GM12873 (cell line): Measurements from ENCODE around the gene C1orf159.

ENCODE experiments used
- TF ChIP-seq, protein P1 (sequence below): IDR thresholded peaks from 2 replicates; pipeline ENCODE4 v1.5.1; 2012; ENCODE audit warnings: low read depth, mild to moderate bottlenecking, moderate library complexity, low read length, control low read depth; ENCODE audit not compliant: insufficient read depth; ENCODE audit errors: missing control alignments

Gene C1orf159

DNA sequence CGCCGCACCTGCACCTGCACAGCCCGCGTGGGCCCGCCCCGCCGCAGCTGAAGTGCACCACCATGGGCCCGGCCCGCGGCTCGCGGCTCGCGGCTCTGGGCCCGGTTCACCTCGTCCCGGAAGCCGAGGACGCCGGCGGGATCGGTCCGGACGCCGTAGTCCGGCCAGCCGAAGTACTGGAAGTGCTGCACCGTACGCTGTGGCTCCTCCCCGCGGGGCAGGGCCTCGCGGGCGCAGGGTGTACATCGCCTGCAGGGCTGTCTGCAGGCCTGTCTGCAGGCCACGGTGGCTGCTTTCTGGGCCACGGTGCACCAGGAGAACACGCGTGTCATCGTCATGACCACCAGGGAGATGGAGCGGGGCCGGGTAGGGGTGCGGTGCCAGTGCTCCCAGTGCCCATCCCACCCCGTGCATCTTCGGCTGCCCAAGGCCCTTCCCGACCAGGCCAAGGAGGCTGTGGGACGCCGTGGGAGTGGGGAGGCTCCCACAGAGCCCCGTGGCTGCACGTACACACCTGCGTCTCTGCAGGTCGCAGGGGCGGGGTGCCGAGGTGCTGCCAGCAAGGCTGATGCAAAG is 48.5 kb downstream of the C1orf159 start:
- TF ChIP-seq, protein P1, sequence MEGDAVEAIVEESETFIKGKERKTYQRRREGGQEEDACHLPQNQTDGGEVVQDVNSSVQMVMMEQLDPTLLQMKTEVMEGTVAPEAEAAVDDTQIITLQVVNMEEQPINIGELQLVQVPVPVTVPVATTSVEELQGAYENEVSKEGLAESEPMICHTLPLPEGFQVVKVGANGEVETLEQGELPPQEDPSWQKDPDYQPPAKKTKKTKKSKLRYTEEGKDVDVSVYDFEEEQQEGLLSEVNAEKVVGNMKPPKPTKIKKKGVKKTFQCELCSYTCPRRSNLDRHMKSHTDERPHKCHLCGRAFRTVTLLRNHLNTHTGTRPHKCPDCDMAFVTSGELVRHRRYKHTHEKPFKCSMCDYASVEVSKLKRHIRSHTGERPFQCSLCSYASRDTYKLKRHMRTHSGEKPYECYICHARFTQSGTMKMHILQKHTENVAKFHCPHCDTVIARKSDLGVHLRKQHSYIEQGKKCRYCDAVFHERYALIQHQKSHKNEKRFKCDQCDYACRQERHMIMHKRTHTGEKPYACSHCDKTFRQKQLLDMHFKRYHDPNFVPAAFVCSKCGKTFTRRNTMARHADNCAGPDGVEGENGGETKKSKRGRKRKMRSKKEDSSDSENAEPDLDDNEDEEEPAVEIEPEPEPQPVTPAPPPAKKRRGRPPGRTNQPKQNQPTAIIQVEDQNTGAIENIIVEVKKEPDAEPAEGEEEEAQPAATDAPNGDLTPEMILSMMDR = no peak

DNA sequence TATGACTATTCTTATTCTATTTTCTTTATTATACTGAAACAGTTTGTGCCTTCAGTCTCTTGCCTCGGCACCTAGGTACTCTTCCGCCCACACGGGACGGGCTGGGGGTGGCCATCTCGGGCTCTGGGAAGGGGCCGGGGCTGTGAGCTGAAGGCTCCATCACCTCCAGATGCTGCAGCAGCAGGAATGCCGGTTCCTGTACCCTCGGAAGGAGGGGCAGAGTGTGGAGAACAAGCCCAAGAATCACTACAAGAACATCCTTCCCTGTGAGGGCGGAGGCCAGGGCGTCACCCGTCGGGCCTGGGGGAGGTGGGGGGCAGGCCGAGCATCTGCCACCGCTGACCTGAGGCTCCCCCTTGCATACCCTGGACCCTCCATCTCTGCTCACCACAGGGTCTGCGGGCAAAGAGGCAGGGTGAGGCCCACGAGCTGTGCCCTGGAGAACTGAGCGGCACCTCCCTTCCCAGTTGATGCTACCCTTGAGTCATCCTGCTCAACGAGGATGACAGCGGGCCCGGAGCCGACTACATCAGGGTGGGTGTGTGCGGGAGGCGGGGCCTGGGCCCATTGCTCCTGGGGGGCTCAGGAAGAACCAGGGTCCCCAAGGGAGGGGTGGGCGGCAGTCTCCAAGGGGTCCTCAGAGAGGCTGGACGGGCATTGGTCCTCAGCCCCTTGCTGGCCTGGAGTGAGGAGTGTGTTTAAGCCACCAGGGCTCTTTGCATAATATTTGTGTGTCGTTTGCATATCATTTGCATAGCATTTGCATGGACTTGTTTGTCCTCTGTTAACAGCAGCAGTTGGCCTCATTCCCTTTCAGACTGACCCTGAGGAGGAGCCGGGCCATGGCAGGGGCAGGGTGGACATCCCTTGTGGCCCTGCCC is 49.2 kb downstream of the C1orf159 start:
- TF ChIP-seq, protein P1 = no peak

DNA sequence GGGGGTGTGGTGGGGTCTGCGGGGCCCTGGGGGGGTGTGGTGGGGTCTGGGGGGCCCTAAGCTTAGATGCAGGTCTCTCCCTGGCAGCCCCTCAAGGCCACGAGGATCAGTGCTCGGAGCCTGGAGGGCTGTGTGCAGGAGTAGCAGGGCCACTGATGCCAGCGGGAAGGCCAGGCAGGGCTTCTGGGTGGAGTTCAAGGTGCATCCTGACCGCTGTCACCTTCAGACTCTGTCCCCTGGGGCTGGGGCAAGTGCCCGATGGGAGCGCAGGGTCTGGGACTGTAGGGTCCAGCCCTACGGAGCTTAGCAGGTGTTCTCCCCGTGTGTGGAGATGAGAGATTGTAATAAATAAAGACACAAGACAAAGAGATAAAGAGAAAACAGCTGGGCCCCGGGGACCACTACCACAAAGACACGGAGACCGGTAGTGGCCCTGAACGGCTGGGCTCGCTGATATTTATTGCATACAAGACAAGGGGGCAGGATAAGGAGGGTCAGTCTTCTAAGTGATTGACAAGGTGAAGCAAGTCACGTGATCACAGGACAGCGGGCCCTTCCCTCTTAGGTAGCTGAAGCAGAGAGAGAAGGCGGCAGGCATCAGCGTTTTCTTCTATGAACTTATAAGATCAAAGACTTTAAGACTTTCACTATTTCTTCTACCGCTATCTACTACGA is 50.5 kb downstream of the C1orf159 start:
- TF ChIP-seq, protein P1 = no peak

DNA sequence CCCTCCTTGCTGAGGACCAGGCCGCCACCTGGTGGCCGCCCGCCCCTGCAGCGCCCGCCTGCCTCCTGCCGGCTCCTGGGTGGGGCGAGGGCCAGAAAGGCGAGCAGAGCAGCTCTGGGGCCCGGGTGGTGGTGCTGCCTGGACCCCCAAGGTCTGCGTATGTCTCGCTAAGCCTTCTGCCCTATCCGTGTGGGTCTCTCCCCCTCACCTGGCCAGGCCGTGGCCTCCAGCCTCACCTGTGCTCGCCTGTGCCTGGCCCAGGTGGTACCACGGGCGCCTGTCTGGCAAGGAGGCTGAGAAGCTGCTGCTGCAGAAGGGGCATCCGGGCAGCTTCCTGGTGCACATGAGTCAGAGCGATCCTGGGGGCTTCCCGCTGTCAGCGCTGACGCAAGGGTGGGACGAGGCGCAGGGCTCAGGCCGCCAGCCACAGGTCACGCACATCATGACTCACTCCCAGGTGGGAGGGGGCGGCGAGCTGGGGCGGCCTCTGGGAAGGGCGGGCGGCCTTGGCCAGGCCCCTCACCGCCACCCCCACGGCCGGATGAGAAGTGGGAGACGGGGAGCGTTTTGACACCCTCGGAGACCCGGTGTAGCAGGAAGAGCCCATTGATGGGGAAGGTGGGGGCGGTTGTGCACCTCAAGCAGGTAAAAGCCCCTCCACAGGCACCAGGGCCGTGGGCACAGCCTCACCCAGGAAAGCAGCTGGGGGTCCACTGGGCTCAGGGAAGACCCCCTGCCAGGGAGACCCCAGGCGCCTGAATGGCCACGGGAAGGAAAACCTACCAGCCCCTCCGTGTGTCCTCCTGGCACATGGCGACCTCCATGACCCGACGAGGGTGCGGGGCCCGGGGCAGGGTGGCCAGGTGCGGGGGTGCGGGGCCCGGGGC is 51.7 kb downstream of the C1orf159 start:
- TF ChIP-seq, protein P1 = peak; percentile 85

DNA sequence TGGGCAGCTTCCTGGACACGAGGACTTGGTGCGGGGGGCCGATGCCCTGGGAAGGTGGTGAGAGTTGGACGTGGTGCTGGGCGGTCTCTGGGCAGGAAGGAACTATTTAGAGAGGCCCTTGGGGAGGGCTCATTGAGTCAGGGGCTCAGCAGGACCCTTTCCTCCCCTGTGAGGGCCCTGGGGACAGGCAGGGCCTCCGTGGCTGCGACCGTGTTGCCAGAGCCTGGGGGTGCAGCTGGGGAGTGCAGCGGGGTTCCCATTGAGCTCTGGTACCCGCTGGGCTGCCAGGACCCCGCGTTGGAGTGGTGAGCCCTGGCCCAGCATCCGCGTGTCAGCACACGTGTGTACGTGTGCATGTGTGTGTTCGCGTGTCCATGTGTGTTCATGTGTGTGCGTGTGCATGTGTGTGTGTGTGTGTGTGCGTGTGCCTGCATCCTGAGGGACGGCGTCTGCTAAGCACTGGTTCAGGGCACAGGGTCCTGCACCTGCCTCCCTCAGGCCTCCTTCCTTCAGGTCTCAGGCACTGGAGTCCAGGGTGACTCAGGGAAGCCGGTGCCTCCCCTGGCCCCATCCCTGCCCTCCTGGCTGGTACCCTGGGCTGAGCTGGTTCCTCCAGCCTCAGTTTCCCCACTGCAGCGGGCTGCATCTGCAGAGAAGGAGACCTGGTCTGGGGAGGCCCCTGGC is 52.5 kb downstream of the C1orf159 start:
- TF ChIP-seq, protein P1 = no peak

DNA sequence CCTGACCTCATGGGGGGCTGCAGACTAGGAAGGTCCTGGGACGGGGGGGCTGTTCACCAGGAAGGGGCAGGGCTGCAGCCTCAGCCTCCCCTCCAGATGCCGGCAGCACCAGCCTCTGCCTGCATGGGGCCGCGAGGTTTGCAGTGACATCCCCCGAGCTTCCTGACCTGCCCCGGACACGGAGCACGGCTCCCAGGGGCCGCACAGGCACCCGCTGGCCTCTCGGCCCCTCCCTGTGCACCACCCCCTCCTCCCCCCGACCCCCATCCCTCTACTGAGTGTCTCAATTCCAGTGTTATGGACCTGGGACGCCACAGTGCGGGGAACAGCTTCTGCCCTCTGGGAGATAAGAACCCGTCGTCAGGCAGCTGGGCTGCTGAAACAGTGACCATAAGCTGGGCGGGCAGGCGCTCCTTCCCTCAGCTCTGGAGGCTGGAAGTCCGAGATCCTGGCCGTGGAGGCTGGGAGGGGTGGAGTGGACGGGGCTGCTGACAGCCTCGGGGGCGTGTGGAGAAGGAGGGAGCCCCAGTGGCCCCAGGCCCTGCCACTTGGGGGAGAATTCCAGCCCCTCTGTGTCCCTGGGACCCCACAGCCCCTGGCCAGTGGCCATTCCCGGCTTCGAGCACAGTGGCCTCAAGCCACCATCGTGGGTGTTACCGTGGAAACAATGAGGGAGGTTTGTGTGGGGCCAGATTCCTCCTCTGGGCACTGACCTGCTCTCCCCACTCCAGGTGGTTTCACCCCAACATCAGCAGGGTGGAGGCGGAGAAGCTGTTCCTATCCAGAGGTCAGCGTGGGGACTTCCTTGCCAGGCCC is 53.3 kb downstream of the C1orf159 start:
- TF ChIP-seq, protein P1 = no peak
